Measurements from ENCODE around the gene NACC1. TPM values are rescaled to one million over a fixed set of nuclear protein-coding genes. Genes with fewer than 3 reads are reported as not detected.

Gene NACC1
- total and polyA plus RNA-seq, 2 of the 13 experiments (the other 11 are each of a cell fraction or from before 2014, with no cell fraction given): 31.8 to 42.3 TPM

DNA sequence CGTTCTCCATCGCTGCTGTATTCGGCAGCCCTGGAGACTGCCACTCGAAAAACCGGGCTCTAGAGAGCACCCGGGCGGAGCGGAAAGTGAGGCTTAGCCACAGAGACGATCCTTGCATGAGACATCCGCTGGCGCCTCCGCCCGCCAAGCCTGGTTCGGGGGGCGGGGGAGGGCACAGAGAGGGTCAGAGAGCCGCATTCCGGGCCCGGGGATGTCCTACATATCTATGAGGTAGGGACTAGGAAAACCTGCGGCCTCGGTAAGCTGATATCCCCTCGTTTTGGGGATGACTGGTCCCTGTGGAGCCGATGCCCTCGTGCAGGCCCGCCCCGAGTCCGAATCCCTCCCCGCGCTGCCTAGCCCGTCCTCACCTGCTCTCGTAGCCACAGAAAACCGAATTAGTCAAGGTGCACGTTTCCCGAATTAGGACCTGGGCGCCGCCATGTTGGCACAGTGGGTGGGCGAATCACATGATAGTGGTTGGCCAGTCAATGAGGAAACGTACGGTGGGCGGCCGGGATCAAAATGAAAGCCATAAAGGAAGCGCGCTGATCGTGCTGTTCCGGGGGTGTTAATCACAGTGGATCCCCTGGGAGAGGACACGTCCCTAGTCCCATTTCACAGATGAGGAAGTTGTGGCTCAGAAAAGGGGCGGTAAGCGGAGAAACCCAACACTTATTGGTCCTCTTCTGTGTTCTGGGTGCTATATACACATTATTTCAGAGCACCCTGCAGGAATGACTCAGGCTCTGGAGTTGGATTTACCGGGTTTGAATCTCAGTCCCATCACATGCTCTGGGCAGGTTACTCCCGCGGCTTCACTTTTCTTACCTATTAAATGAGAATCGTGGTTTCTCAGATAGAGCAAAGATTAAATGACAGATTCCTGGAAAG, 1.5 kb upstream of the NACC1 start, which contains the start of gene TRMT1 (continued):
- TF ChIP-seq, protein P1, sequence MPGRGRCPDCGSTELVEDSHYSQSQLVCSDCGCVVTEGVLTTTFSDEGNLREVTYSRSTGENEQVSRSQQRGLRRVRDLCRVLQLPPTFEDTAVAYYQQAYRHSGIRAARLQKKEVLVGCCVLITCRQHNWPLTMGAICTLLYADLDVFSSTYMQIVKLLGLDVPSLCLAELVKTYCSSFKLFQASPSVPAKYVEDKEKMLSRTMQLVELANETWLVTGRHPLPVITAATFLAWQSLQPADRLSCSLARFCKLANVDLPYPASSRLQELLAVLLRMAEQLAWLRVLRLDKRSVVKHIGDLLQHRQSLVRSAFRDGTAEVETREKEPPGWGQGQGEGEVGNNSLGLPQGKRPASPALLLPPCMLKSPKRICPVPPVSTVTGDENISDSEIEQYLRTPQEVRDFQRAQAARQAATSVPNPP (CRISPR knock-in tag; IDR thresholded peaks at IDR 0.05): no peak
- TF ChIP-seq ZNF3 (CRISPR knock-in tag; IDR thresholded peaks at IDR 0.05) (no peak), NR2F6 (IDR thresholded peaks at IDR 0.05) (0 out of 2 replicates have a peak, but pooled peaks have one; percentile 11), NR2F6 (CRISPR knock-in tag; IDR thresholded peaks at IDR 0.05) (0 out of 2 replicates have a peak, but pooled peaks have one; percentile 8), U2AF1 (optimal IDR thresholded peaks at IDR 0.05; ENCODE audit: low read depth, low read length) (peak; percentile 69), ZMYM3 (CRISPR knock-in tag; IDR thresholded peaks at IDR 0.05) (peak; percentile 99), SP140L (CRISPR knock-in tag; IDR thresholded peaks at IDR 0.05; ENCODE audit: borderline replicate concordance) (no peak; the same call in 1 of the 2 replicates), KMT2B (CRISPR knock-in tag; IDR thresholded peaks at IDR 0.05) (peak; percentile 82), KDM1A (CRISPR knock-in tag; IDR thresholded peaks at IDR 0.05) (peak; percentile 99), TBX3 (IDR thresholded peaks at IDR 0.05; ENCODE audit: borderline replicate concordance) (peak; percentile 53; the same call in 1 of the 2 replicates), TCF12 (IDR thresholded peaks at IDR 0.05) (no peak), TCF12 (CRISPR knock-in tag; IDR thresholded peaks at IDR 0.05) (no peak), ZNF292 (CRISPR knock-in tag; IDR thresholded peaks at IDR 0.05; ENCODE audit: borderline replicate concordance, low read depth) (no peak), SRY (CRISPR knock-in tag; IDR thresholded peaks at IDR 0.05) (0 out of 2 replicates have a peak, but pooled peaks have one; percentile 38), ZNF121 (CRISPR knock-in tag; IDR thresholded peaks at IDR 0.05) (no peak; the same call in 1 of the 2 replicates), ZFP36L1 (CRISPR knock-in tag; IDR thresholded peaks at IDR 0.05) (no peak), ZNF547 (CRISPR knock-in tag; IDR thresholded peaks at IDR 0.05) (no peak), KDM3A (CRISPR knock-in tag; IDR thresholded peaks at IDR 0.05; ENCODE audit: low read depth) (0 out of 2 replicates have a peak, but pooled peaks have one; percentile 54), SPEN (CRISPR knock-in tag; IDR thresholded peaks at IDR 0.05; ENCODE audit: low read depth) (peak; percentile 87), ZFP82 (CRISPR knock-in tag; IDR thresholded peaks at IDR 0.05; ENCODE audit: borderline replicate concordance) (peak; percentile 71; the same call in 1 of the 2 replicates), NCOA5 (CRISPR knock-in tag; IDR thresholded peaks at IDR 0.05) (no peak), MTF1 (CRISPR knock-in tag; IDR thresholded peaks at IDR 0.05) (no peak), KDM4B (CRISPR knock-in tag; IDR thresholded peaks at IDR 0.05) (no peak), ZNF652 (CRISPR knock-in tag; IDR thresholded peaks at IDR 0.05; ENCODE audit: borderline replicate concordance, low read depth) (no peak)
- TF ChIP-seq, protein P2, sequence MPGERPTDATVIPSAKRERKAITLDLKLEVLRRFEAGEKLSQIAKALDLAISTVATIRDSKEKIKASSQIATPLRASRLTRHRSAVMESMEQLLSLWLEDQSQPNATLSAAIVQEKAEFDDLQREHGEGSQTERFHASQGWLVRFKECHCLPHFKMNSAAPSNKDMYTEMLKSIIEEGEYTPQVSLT (CRISPR knock-in tag; IDR thresholded peaks at IDR 0.05; ENCODE audit: borderline replicate concordance, low read depth): no peak
- TF ChIP-seq, protein P3, sequence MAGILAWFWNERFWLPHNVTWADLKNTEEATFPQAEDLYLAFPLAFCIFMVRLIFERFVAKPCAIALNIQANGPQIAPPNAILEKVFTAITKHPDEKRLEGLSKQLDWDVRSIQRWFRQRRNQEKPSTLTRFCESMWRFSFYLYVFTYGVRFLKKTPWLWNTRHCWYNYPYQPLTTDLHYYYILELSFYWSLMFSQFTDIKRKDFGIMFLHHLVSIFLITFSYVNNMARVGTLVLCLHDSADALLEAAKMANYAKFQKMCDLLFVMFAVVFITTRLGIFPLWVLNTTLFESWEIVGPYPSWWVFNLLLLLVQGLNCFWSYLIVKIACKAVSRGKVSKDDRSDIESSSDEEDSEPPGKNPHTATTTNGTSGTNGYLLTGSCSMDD (CRISPR knock-in tag; IDR thresholded peaks at IDR 0.05): no peak
- TF ChIP-seq, protein P4, sequence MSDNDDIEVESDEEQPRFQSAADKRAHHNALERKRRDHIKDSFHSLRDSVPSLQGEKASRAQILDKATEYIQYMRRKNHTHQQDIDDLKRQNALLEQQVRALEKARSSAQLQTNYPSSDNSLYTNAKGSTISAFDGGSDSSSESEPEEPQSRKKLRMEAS (IDR thresholded peaks at IDR 0.05): peak; percentile 96
- TF ChIP-seq, protein P5, sequence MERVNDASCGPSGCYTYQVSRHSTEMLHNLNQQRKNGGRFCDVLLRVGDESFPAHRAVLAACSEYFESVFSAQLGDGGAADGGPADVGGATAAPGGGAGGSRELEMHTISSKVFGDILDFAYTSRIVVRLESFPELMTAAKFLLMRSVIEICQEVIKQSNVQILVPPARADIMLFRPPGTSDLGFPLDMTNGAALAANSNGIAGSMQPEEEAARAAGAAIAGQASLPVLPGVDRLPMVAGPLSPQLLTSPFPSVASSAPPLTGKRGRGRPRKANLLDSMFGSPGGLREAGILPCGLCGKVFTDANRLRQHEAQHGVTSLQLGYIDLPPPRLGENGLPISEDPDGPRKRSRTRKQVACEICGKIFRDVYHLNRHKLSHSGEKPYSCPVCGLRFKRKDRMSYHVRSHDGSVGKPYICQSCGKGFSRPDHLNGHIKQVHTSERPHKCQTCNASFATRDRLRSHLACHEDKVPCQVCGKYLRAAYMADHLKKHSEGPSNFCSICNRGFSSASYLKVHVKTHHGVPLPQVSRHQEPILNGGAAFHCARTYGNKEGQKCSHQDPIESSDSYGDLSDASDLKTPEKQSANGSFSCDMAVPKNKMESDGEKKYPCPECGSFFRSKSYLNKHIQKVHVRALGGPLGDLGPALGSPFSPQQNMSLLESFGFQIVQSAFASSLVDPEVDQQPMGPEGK (CRISPR knock-in tag; IDR thresholded peaks at IDR 0.05): peak; percentile 61

Data from HepG2 (cell line).